HEK293 (cell line): ENCODE measurements around the gene ANGPTL4.

ENCODE experiments used
- REST ChIP-seq: fragments of 450-650 bp; formaldehyde crosslinking; IDR thresholded peaks from 2 replicates; pipeline ENCODE4 v1.5.1; 2016; ENCODE audit warnings: missing biosample characterization, missing genetic modification characterization
- ZBTB10 ChIP-seq: fragments of 450-650 bp; formaldehyde crosslinking; IDR thresholded peaks from 2 replicates; pipeline ENCODE4 v1.5.1; 2016; ENCODE audit warnings: missing biosample characterization, missing genetic modification characterization
- ZBTB17 ChIP-seq: fragments of 450-650 bp; formaldehyde crosslinking; IDR thresholded peaks from 2 replicates; pipeline ENCODE4 v1.5.1; 2016; ENCODE audit warnings: missing biosample characterization, missing genetic modification characterization
- ZBTB20 ChIP-seq: fragments of 450-650 bp; formaldehyde crosslinking; IDR thresholded peaks from 2 replicates; pipeline ENCODE4 v1.5.1; 2016; ENCODE audit warnings: missing biosample characterization, missing genetic modification characterization
- ZBTB21 ChIP-seq: fragments of 450-650 bp; formaldehyde crosslinking; IDR thresholded peaks from 2 replicates; pipeline ENCODE4 v1.5.1; 2017; ENCODE audit warnings: missing biosample characterization, missing genetic modification characterization
- ZNF146 ChIP-seq: fragments of 450-650 bp; formaldehyde crosslinking; IDR thresholded peaks from 2 replicates; pipeline ENCODE4 v1.5.1; 2016; ENCODE audit warnings: missing biosample characterization, missing genetic modification characterization
- ZNF148 ChIP-seq: fragments of 450-650 bp; formaldehyde crosslinking; IDR thresholded peaks from 2 replicates; pipeline ENCODE4 v1.5.0; 2017; ENCODE audit warnings: missing biosample characterization, missing genetic modification characterization, borderline replicate concordance
- ZNF585B ChIP-seq: fragments of 450-650 bp; formaldehyde crosslinking; IDR thresholded peaks from 2 replicates; pipeline ENCODE4 v1.5.1; 2016; ENCODE audit warnings: missing biosample characterization, missing genetic modification characterization
- ZNF670 ChIP-seq: fragments of 450-650 bp; formaldehyde crosslinking; IDR thresholded peaks from 2 replicates; pipeline ENCODE4 v1.5.1; 2016; ENCODE audit warnings: missing biosample characterization, missing genetic modification characterization, low read depth
- ZNF776 ChIP-seq: fragments of 450-650 bp; formaldehyde crosslinking; IDR thresholded peaks from 2 replicates; pipeline ENCODE4 v1.5.0; 2017; ENCODE audit warnings: missing biosample characterization, missing genetic modification characterization, borderline replicate concordance
- TF ChIP-seq, protein P1 (sequence below): fragments of 450-650 bp; formaldehyde crosslinking; IDR thresholded peaks from 2 replicates; pipeline ENCODE4 v1.5.1; 2016; ENCODE audit warnings: missing biosample characterization, missing genetic modification characterization

DNA sequence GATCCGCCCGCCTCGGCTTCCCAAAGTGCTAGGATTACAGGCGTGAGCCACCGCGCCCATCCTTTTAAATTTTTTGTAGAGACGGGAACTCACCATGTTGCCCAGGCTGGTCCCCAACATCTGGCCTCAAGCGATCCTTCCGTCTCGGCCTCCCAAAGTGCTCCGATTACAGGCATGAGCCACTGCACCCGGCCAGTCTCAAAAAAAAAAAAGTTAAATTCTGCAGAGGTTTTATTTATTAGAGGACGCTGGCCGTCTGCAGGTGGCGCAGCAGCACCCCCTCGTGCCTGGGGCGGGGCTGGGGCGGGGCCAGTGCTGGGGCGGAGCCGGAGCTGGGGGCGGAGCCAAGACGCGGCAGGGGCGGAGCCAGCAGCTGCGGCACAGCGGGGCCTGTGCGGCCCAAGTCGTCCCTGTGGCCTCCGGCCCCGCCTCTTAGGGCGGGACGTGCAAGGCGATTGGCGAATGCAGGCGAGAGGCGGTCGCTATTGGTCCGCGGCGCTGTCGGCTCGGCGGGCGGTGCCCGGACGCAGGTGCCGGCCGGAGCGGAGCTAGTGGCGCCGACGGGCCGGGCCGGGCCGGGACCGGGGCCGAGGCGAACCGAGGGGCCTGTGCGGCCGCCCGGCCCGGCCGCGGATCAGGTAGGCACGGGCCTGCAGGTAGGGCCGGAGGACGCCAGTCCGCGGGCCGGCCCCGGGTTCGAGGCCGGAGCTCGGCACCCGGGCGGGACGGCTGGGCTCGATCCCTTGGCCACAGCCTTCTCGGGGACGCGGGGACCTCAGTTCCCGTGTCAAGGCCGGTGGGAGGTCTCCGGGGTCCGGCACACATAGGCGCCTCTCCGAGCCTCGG, 49.1 kb downstream of the ANGPTL4 start, which contains the start of gene MARCHF2:
- no peak for TF ChIP-seq ZNF776 (tag by site-specific recombination)
- TF ChIP-seq ZNF670 (tag by site-specific recombination) = no peak
- TF ChIP-seq ZBTB17 (tag by site-specific recombination) = 0 out of 2 replicates have a peak, but pooled peaks have one; percentile 16
- TF ChIP-seq ZNF146 (tag by site-specific recombination) = no peak
- TF ChIP-seq ZBTB21 (tag by site-specific recombination) = no peak
- TF ChIP-seq, protein P1, sequence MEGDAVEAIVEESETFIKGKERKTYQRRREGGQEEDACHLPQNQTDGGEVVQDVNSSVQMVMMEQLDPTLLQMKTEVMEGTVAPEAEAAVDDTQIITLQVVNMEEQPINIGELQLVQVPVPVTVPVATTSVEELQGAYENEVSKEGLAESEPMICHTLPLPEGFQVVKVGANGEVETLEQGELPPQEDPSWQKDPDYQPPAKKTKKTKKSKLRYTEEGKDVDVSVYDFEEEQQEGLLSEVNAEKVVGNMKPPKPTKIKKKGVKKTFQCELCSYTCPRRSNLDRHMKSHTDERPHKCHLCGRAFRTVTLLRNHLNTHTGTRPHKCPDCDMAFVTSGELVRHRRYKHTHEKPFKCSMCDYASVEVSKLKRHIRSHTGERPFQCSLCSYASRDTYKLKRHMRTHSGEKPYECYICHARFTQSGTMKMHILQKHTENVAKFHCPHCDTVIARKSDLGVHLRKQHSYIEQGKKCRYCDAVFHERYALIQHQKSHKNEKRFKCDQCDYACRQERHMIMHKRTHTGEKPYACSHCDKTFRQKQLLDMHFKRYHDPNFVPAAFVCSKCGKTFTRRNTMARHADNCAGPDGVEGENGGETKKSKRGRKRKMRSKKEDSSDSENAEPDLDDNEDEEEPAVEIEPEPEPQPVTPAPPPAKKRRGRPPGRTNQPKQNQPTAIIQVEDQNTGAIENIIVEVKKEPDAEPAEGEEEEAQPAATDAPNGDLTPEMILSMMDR (tag by site-specific recombination) = peak; percentile 42
- no peak for TF ChIP-seq ZNF585B (tag by site-specific recombination)
- TF ChIP-seq ZBTB10 (tag by site-specific recombination) = no peak
- no peak for TF ChIP-seq ZNF148 (tag by site-specific recombination)
- no peak for TF ChIP-seq REST (tag by site-specific recombination)
- no peak for TF ChIP-seq ZBTB20 (tag by site-specific recombination)
